ENCODE measurements around the gene TMIGD2.

GRCh38 chr19:4260613-4261191 is 41.5 kb downstream of the TMIGD2 start:
- no peak for TF ChIP-seq ZNF121 (CRISPR knock-in tag; IDR thresholded peaks at IDR 0.05)
- TF ChIP-seq CTCF (IDR thresholded peaks at IDR 0.05): no peak
- no peak for TF ChIP-seq TP53 (CRISPR knock-in tag; IDR thresholded peaks at IDR 0.05)
- TF ChIP-seq KAT7 (CRISPR knock-in tag; IDR thresholded peaks at IDR 0.05; ENCODE audit: borderline replicate concordance): no peak
- no peak for TF ChIP-seq SP1 (CRISPR knock-in tag; conservative IDR thresholded peaks at IDR 0.05)
- no peak for TF ChIP-seq STAT6 (CRISPR knock-in tag; conservative IDR thresholded peaks at IDR 0.05; ENCODE audit: low read depth)
- TF ChIP-seq AFF4 (CRISPR knock-in tag; IDR thresholded peaks at IDR 0.05; ENCODE audit: borderline replicate concordance): no peak
- no peak for TF ChIP-seq USF2 (CRISPR knock-in tag; IDR thresholded peaks at IDR 0.05)
- TF ChIP-seq MAX (CRISPR knock-in tag; IDR thresholded peaks at IDR 0.05): no peak
- no peak for TF ChIP-seq FOXK1 (CRISPR knock-in tag; IDR thresholded peaks at IDR 0.05)
- no peak for TF ChIP-seq ETV6 (CRISPR knock-in tag; IDR thresholded peaks at IDR 0.05)
- TF ChIP-seq ZNF317 (CRISPR knock-in tag; IDR thresholded peaks at IDR 0.05; ENCODE audit: borderline replicate concordance, low read depth): no peak
- no peak for TF ChIP-seq ZNF671 (CRISPR knock-in tag; IDR thresholded peaks at IDR 0.05)
